GM12891 (cell line): ENCODE measurements around the gene IL20RA.

ENCODE experiments used
- POLR2A ChIP-seq: IDR thresholded peaks from 2 replicates; pipeline ENCODE4 v1.6.1; 2011; ENCODE audit warnings: low read depth, low read length, control low read depth
- POLR2AphosphoS5 ChIP-seq: IDR thresholded peaks from 2 replicates; pipeline ENCODE4 v1.6.1; 2011; ENCODE audit warnings: low read depth, low read length, control low read depth
- TAF1 ChIP-seq: IDR thresholded peaks from 2 replicates; pipeline ENCODE4 v1.6.1; 2011; ENCODE audit warnings: low read depth, low read length, control low read depth

DNA sequence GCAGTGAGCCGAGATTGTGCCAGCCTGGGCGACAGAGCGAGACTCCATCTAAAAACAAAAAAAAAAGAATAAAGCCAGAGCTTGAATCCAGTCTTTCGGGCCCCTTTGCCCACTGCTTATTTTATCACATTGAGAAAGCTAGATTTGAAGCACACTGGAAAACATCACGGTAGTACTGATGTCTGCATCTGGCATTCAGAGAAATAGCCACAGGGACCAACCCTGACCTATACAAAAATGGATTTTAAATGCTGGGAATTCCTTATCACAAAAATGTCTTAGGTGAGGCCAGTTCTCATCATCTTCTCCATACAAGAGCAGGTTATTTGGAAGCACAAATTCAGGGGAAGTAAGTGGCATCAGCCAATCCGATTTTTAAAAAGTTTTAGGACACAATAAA is 73.2 kb downstream of the IL20RA start:
- no peak for TF ChIP-seq POLR2AphosphoS5
- no peak for TF ChIP-seq TAF1
- no peak for TF ChIP-seq POLR2A
